ENCODE data around the gene TRIM66. TPM values are rescaled to one million over a fixed set of nuclear protein-coding genes. Genes with fewer than 3 reads are reported as not detected.

The TRIM66 gene
- total RNA-seq, 5 donors from 2014 or later (not counting 1 experiment from before 2014, with no cell fraction given), result 17.9 to 23.5 (median 23.4) TPM

- ChIA-PET POLR2A (no interaction called here), CTCF (interaction anchor here in 1 of 2 donors (0.6 kb wide), 1 partner anchor 35 kb away, joined by 6 read pairs; no protein-coding TSS in a partner anchor)
- peak; percentile 29 to 70 (median 52) for ATAC-seq (replicated peaks in 1 of 4)
- H3K27ac Mint-ChIP-seq, result no peak within 1 kb of the TSS
- Histone ChIP-seq H3K27ac (ENCODE audit: low read length) (no peak within 1 kb of the TSS), H3K4me1 (ENCODE audit: control insufficient read depth in 1 of 2, extremely low read depth in 1 of 2, insufficient read depth in 2 of 2, low read length in 2 of 2) (peaks cover 0 to 10% of the 10 kb centered on the region in 2 experiments), H3K36me3 (ENCODE audit: control insufficient read depth in 2 of 2, extremely low read depth in 1 of 2, insufficient read depth in 1 of 2, low read length in 1 of 2) (no peaks in the 10 kb centered on the region), H3K4me3 (ENCODE audit: control insufficient read depth in 1 of 2, extremely low read depth in 1 of 2, low read length in 1 of 2) (peak within 1 kb of the TSS; percentile 30 to 67), H3K9me3 (no peaks in the 10 kb centered on the region), H3K27me3 (replicated peaks in 1 of 2; ENCODE audit: control insufficient read depth in 2 of 2, extremely low read depth in 1 of 2, insufficient read depth in 2 of 2, low read length in 1 of 2) (peaks cover 0 to 16% of the 10 kb centered on the region in 2 experiments)
- peak within 1 kb of the TSS; percentile 60 to 76 (median 66) for H3K4me3 Mint-ChIP-seq
- 2% methylated on average over 53 of the region's 55 CpGs for WGBS (ENCODE audit: insufficient coverage)
- H3K4me1 Mint-ChIP-seq, result peaks cover 0 to 9% (median 9%) of the 10 kb centered on the region in 3 donors
- no peaks in the 10 kb centered on the region for H3K9me3 Mint-ChIP-seq
- DNase-seq, result peak in 5 of 35 experiments; percentile 2 to 28 (median 4)
- H3K27me3 Mint-ChIP-seq, result peaks cover 56 to 60% of the 10 kb centered on the region in 2 donors
- H3K36me3 Mint-ChIP-seq, result no peaks in the 10 kb centered on the region
Observed at GRCh38 chr11:8593935-8594909, 88.2 kb downstream of the TRIM66 start, which contains the start of gene STK33. STK33 (minus strand) TSS chr11:8594228; CDS start chr11:8474905, 119,323 bp downstream.

GRCh38 chr11:8593455-8593854, 89.0 kb downstream of the TRIM66 start:
- Histone ChIP-seq H3K27me3 (replicated peaks in 1 of 2; ENCODE audit: control insufficient read depth in 2 of 2, extremely low read depth in 1 of 2, insufficient read depth in 2 of 2, low read length in 1 of 2) (peaks cover 0 to 16% of the 10 kb centered on the region in 2 experiments), H3K9me3 (no peaks in the 10 kb centered on the region), H3K4me1 (ENCODE audit: control insufficient read depth in 1 of 2, extremely low read depth in 1 of 2, insufficient read depth in 2 of 2, low read length in 2 of 2) (peaks cover 0 to 10% of the 10 kb centered on the region in 2 experiments), H3K4me3 (ENCODE audit: control insufficient read depth in 1 of 2, extremely low read depth in 1 of 2, low read length in 1 of 2) (peak overlapping the region; percentile 30 to 67), H3K36me3 (ENCODE audit: control insufficient read depth in 2 of 2, extremely low read depth in 1 of 2, insufficient read depth in 1 of 2, low read length in 1 of 2) (no peaks in the 10 kb centered on the region), H3K27ac (ENCODE audit: low read length) (no peak overlapping the region)
- no peaks in the 10 kb centered on the region for H3K36me3 Mint-ChIP-seq
- ChIA-PET CTCF (no interaction called here), POLR2A (no interaction called here)
- 0% methylated on average over 1 of the region's 7 CpGs for WGBS (ENCODE audit: insufficient coverage)
- H3K27me3 Mint-ChIP-seq, result peaks cover 53 to 55% of the 10 kb centered on the region in 2 donors
- H3K4me3 Mint-ChIP-seq, result peak overlapping the region; percentile 60 to 76 (median 66)
- H3K9me3 Mint-ChIP-seq, result no peaks in the 10 kb centered on the region
- DNase-seq, result no peak
- peaks cover 0 to 9% (median 9%) of the 10 kb centered on the region in 3 donors for H3K4me1 Mint-ChIP-seq
- peak in 1 of 4 experiments; percentile 20 for ATAC-seq (replicated peaks in 1 of 4)
- H3K27ac Mint-ChIP-seq, result no peak overlapping the region

GRCh38 chr11:8587915-8588314, 94.5 kb downstream of the TRIM66 start:
- H3K36me3 Mint-ChIP-seq, result no peaks in the 10 kb centered on the region
- H3K4me1 ChIP-seq (ENCODE audit: control insufficient read depth in 1 of 2, extremely low read depth in 1 of 2, insufficient read depth in 2 of 2, low read length in 2 of 2), result no peaks in the 10 kb centered on the region
- no peak overlapping the region for H3K27ac Mint-ChIP-seq
- no peak overlapping the region for H3K4me3 ChIP-seq (ENCODE audit: control insufficient read depth in 1 of 2, extremely low read depth in 1 of 2, low read length in 1 of 2)
- CTCF ChIA-PET, result interaction anchor here in 1 of 2 donors (0.6 kb wide), 1 partner anchor 37 kb away, joined by 4 read pairs; no protein-coding TSS in a partner anchor
- no peaks in the 10 kb centered on the region for H3K36me3 ChIP-seq (ENCODE audit: control insufficient read depth in 2 of 2, extremely low read depth in 1 of 2, insufficient read depth in 1 of 2, low read length in 1 of 2)
- ATAC-seq (replicated peaks in 1 of 4) (no peak), DNase-seq (no peak)
- H3K4me3 Mint-ChIP-seq, result no peak overlapping the region
- H3K27me3 Mint-ChIP-seq, result peaks cover 19 to 25% of the 10 kb centered on the region in 2 donors
- peaks cover 0 to 2% (median 0%) of the 10 kb centered on the region in 3 donors for H3K4me1 Mint-ChIP-seq
- no peaks in the 10 kb centered on the region for H3K9me3 ChIP-seq
- peaks cover 0 to 4% (median 0%) of the 10 kb centered on the region in 3 donors for H3K9me3 Mint-ChIP-seq
- no peak overlapping the region for H3K27ac ChIP-seq (ENCODE audit: low read length)
- no peaks in the 10 kb centered on the region for H3K27me3 ChIP-seq (replicated peaks in 1 of 2; ENCODE audit: control insufficient read depth in 2 of 2, extremely low read depth in 1 of 2, insufficient read depth in 2 of 2, low read length in 1 of 2)
- POLR2A ChIA-PET, result no interaction called here

GRCh38 chr11:8586805-8587204, 95.7 kb downstream of the TRIM66 start:
- Mint-ChIP-seq H3K27ac (no peak overlapping the region), H3K36me3 (no peaks in the 10 kb centered on the region), H3K27me3 (peaks cover 13 to 17% of the 10 kb centered on the region in 2 donors), H3K4me1 (no peaks in the 10 kb centered on the region), H3K9me3 (peaks cover 0 to 4% (median 0%) of the 10 kb centered on the region in 3 donors), H3K4me3 (no peak overlapping the region)
- Histone ChIP-seq H3K27ac (ENCODE audit: low read length) (no peak overlapping the region), H3K4me1 (ENCODE audit: control insufficient read depth in 1 of 2, extremely low read depth in 1 of 2, insufficient read depth in 2 of 2, low read length in 2 of 2) (no peaks in the 10 kb centered on the region), H3K27me3 (replicated peaks in 1 of 2; ENCODE audit: control insufficient read depth in 2 of 2, extremely low read depth in 1 of 2, insufficient read depth in 2 of 2, low read length in 1 of 2) (no peaks in the 10 kb centered on the region), H3K36me3 (ENCODE audit: control insufficient read depth in 2 of 2, extremely low read depth in 1 of 2, insufficient read depth in 1 of 2, low read length in 1 of 2) (no peaks in the 10 kb centered on the region), H3K4me3 (ENCODE audit: control insufficient read depth in 1 of 2, extremely low read depth in 1 of 2, low read length in 1 of 2) (no peak overlapping the region), H3K9me3 (no peaks in the 10 kb centered on the region)
- no peak for ATAC-seq (replicated peaks in 1 of 4)
- CTCF ChIA-PET, result no interaction called here
- no peak for DNase-seq
- POLR2A ChIA-PET, result interaction anchor here in 1 of 2 donors (0.7 kb wide), 1 partner anchor 166 kb away, joined by 3 read pairs; no protein-coding TSS in a partner anchor
- no CpG with 5 or more reads among the region's 2 CpGs for WGBS (ENCODE audit: insufficient coverage)

GRCh38 chr11:8586184-8586583, 96.3 kb downstream of the TRIM66 start:
- H3K27ac ChIP-seq (ENCODE audit: low read length), result no peak overlapping the region
- CTCF ChIA-PET, result no interaction called here
- H3K27me3 Mint-ChIP-seq, result peaks cover 9 to 12% of the 10 kb centered on the region in 2 donors
- no peaks in the 10 kb centered on the region for H3K36me3 Mint-ChIP-seq
- H3K27ac Mint-ChIP-seq, result no peak overlapping the region
- ATAC-seq (replicated peaks in 1 of 4) (no peak), DNase-seq (no peak)
- no peaks in the 10 kb centered on the region for H3K36me3 ChIP-seq (ENCODE audit: control insufficient read depth in 2 of 2, extremely low read depth in 1 of 2, insufficient read depth in 1 of 2, low read length in 1 of 2)
- H3K4me1 Mint-ChIP-seq, result no peaks in the 10 kb centered on the region
- no peaks in the 10 kb centered on the region for H3K27me3 ChIP-seq (replicated peaks in 1 of 2; ENCODE audit: control insufficient read depth in 2 of 2, extremely low read depth in 1 of 2, insufficient read depth in 2 of 2, low read length in 1 of 2)
- 80% methylated on average over 1 of the region's 1 CpG for WGBS (ENCODE audit: insufficient coverage)
- POLR2A ChIA-PET, result no interaction called here
- peaks cover 0 to 4% (median 0%) of the 10 kb centered on the region in 3 donors for H3K9me3 Mint-ChIP-seq
- H3K4me3 ChIP-seq (ENCODE audit: control insufficient read depth in 1 of 2, extremely low read depth in 1 of 2, low read length in 1 of 2), result no peak overlapping the region
- H3K4me3 Mint-ChIP-seq, result no peak overlapping the region
- H3K4me1 ChIP-seq (ENCODE audit: control insufficient read depth in 1 of 2, extremely low read depth in 1 of 2, insufficient read depth in 2 of 2, low read length in 2 of 2), result no peaks in the 10 kb centered on the region
- no peaks in the 10 kb centered on the region for H3K9me3 ChIP-seq

- ChIA-PET CTCF (interaction anchor here in 1 of 2 donors (0.7 kb wide), 1 partner anchor 42 kb away, joined by 5 read pairs; no protein-coding TSS in a partner anchor), POLR2A (no interaction called here)
- H3K27me3 Mint-ChIP-seq, result peaks cover 11 to 21% of the 10 kb centered on the region in 2 donors
Observed at GRCh38 chr11:8584511-8584910, 98.0 kb downstream of the TRIM66 start.

More at GRCh38 chr11:8584511-8584910, 98.0 kb downstream of the TRIM66 start:
- ATAC-seq (replicated peaks in 1 of 4) (no peak), DNase-seq (no peak)
- Histone ChIP-seq H3K36me3 (ENCODE audit: control insufficient read depth in 2 of 2, extremely low read depth in 1 of 2, insufficient read depth in 1 of 2, low read length in 1 of 2) (no peaks in the 10 kb centered on the region), H3K4me1 (ENCODE audit: control insufficient read depth in 1 of 2, extremely low read depth in 1 of 2, insufficient read depth in 2 of 2, low read length in 2 of 2) (no peaks in the 10 kb centered on the region), H3K27ac (ENCODE audit: low read length) (no peak overlapping the region), H3K27me3 (replicated peaks in 1 of 2; ENCODE audit: control insufficient read depth in 2 of 2, extremely low read depth in 1 of 2, insufficient read depth in 2 of 2, low read length in 1 of 2) (no peaks in the 10 kb centered on the region), H3K9me3 (no peaks in the 10 kb centered on the region), H3K4me3 (ENCODE audit: control insufficient read depth in 1 of 2, extremely low read depth in 1 of 2, low read length in 1 of 2) (no peak overlapping the region)
- Mint-ChIP-seq H3K27ac (no peak overlapping the region), H3K4me3 (no peak overlapping the region), H3K4me1 (no peaks in the 10 kb centered on the region), H3K9me3 (peaks cover 4 to 7% (median 6%) of the 10 kb centered on the region in 3 donors), H3K36me3 (no peaks in the 10 kb centered on the region)
- 60% methylated on average over 1 of the region's 2 CpGs for WGBS (ENCODE audit: insufficient coverage)
